GM12878 (cell line): Measurements from ENCODE around the gene BCOR.
A peak's percentile ranks its signal among the peaks of the same experiment; 100 is the strongest.

Experiments used
- CEBPB ChIP-seq, 2 experiments: fragments of 150-350 bp in 1 of 2; IDR thresholded peaks; 2 replicates each; pipeline ENCODE4 v1.6.1; 2012 to 2014; ENCODE audit warnings: low read depth in 2 of 2, low read length in 2 of 2, borderline replicate concordance in 1 of 2, inconsistent platforms in 1 of 2
- CHD4 ChIP-seq: fragments of 200-600 bp; sonication (generic); IDR thresholded peaks from 2 replicates; pipeline ENCODE4 v1.6.1; 2016; ENCODE audit warnings: mild to moderate bottlenecking
- CREM ChIP-seq: IDR thresholded peaks from 2 replicates; pipeline ENCODE4 v1.6.1; 2014; ENCODE audit warnings: antibody characterized with exemption, low read depth
- CTCF ChIP-seq, 3 experiments: IDR thresholded peaks in 2 of 3; conservative IDR thresholded peaks in 1 of 3; 2 replicates each; pipeline ENCODE4 v1.5.1; 2011; ENCODE audit warnings: low read depth in 3 of 3, low read length in 3 of 3, mild to moderate bottlenecking in 3 of 3, control low read depth in 2 of 3, moderate library complexity in 2 of 3, inconsistent platforms in 1 of 3, mixed read lengths in 1 of 3; ENCODE audit not compliant: control insufficient read depth in 2 of 3, insufficient read depth in 1 of 3; ENCODE audit errors: extremely low read depth in 1 of 3
- POLR2AphosphoS5 ChIP-seq: IDR thresholded peaks from 2 replicates; pipeline ENCODE4 v1.6.1; 2011; ENCODE audit warnings: mild to moderate bottlenecking, low read length, inconsistent platforms
- POU2F2 ChIP-seq: IDR thresholded peaks from 3 replicates; pipeline ENCODE4 v1.6.1; 2011; ENCODE audit warnings: low read depth, mild to moderate bottlenecking, low read length, borderline replicate concordance
- RFX5 ChIP-seq: IDR thresholded peaks from 2 replicates; pipeline ENCODE4 v1.6.1; 2011; ENCODE audit warnings: low read depth, low read length, improper control_type of control experiment
- SMAD1 ChIP-seq: fragments of 450-650 bp; IDR thresholded peaks from 2 replicates; pipeline ENCODE4 v1.6.1; 2018; ENCODE audit warnings: mild to moderate bottlenecking, low read depth; ENCODE audit not compliant: partially characterized antibody

GRCh38 chrX:40098264-40099054 lies 701 bp upstream of the BCOR start:
- TF ChIP-seq CREM (no peak), RFX5 (no peak), CTCF (IDR thresholded peaks at IDR 0.05 in 2 of 3, conservative IDR thresholded peaks at IDR 0.05 in 1 of 3; ENCODE audit: control insufficient read depth in 2 of 3, extremely low read depth in 1 of 3, insufficient read depth in 1 of 3, low read depth in 3 of 3, low read length in 3 of 3) (no peak), CHD4 (no peak), CEBPB (IDR thresholded peaks at IDR 0.05; ENCODE audit: borderline replicate concordance in 1 of 2, low read depth in 2 of 2, low read length in 2 of 2) (no peak), POU2F2 (peak; percentile 59; the same call in 1 of the 3 replicates), SMAD1 (no peak), POLR2AphosphoS5 (peak; percentile 75)
